NCI-H1930 (cell line): ENCODE results near the gene VASH2.

Source experiments
- DNase-seq, 2 experiments: peaks; one replicate each; lab custom pipeline; 2025; lab: John Stamatoyannopoulos, UW

The VASH2 gene

DNA sequence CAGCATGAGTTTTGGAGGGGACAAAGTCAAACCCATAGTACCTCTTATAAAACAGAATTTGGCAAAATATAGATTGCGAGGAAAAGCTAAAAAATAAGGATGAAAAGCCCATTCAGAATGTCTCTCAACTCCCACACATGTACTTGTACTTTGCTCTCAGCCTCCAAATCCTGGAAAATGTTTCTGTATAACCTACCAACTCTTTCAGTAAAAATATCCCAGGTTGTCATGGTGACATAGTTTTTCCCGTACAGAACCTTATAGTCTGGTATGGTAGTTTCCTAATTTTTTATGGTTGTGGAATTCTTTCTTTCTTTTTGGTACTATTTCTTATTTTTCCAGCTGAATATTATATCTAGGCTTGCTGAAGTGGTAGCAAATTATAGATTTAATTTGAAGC is 85.2 kb downstream of the VASH2 start:
- no peak for DNase-seq
